HT-29 (cell line): ENCODE data around the gene DAPL1. TPM values are rescaled to one million over a fixed set of nuclear protein-coding genes. Genes with fewer than 3 reads are reported as not detected.
A peak's percentile ranks its signal among the peaks of the same experiment; 100 is the strongest.
"Not testable (repeated sequence)": the region's sequence is repeated elsewhere in the genome, so short reads cannot be mapped to it uniquely, and the experiment has no call there.

Experiments used
- DNase-seq: peaks from one replicate; pipeline ENCODE4 v3.0.0-alpha.2; 2015; ENCODE audit warnings: low spot score
- total RNA-seq: library from RNA; depleted of rRNA; stranded (reverse); fragments of >200 nt; shearing (Covaris generic); gene quantifications from 2 replicates; pipeline ENCODE4 v1.2.3, GENCODE V29; 2014; rRNA removed

DAPL1 gene
- total RNA-seq, 1 experiment from 2014 or later = not detected

- no peak for DNase-seq
Measured at GRCh38 chr2:158822193-158822592, 27.1 kb downstream of the DAPL1 start.

DNA sequence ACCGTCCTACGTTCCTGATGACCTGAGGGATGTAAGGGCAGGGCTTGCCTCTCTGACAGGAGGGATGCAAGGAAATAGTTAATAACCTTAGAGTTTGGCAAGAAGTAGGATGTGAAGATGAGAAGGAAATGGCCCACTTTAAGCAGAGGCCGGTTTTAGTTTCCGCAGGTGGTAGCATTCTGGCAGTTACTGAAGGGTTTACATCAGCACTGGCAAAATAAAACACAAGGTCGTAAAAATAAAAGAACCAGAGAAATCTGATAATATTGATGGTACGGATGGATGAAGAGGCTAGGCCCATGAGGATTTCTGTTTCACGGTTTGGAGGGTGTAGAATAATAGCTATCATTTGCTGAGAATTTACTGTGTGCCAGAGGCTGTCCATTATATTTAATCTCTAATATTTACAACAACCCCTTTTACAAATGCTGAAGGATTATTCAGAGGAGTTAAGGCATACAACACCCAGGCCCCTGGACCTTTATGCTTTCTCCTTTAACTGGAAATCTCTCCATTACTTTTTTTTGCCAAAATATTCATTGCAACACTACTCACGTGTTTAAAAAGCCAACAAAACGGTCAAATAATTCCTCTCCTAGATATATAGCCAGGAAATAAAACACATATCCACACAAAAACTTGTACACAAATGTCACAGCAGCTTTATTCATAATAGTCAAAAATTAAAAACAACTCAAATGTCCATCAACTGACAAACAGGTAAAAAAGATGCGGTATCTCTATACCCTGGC, 28.5 kb downstream of the DAPL1 start:
- DNase-seq = no peak

DNA sequence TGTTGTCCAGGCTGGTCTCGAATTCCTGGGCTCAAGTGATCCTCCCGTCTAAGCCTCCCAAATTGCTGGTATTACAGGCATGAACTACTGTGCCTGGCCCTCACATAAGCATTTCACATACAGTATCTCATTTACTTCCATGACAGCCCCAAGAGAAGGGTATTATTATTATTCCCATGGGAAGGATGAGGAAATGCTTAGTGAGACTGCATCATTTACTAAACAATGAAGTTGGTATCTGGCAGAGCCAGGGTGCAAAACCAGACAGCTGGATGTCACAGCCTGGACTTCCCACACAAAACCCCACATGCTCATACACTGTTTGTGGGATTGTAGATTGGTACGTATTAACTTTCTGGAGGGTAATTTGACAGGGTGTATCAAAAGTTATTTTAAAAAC, 29.9 kb downstream of the DAPL1 start:
- DNase-seq = no peak

DNA sequence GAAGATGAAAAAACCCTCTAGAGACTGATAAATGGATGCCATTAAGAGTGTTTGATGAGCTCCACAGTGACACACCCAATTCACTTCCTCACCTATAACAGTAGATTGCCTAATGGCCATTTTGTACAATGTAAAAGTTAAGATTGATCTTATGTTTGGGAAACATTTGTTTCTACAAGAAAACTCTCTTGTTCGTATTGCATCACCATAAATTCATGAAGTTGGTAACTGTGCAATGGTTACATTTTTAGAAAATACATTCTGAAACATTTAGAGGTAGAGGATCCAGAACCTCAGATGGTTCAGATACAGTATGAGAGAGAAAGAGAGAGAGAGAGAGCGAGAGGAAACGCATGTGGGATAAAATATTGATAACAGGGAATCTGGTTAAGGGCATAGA, 31.8 kb downstream of the DAPL1 start:
- no peak for DNase-seq

DNA sequence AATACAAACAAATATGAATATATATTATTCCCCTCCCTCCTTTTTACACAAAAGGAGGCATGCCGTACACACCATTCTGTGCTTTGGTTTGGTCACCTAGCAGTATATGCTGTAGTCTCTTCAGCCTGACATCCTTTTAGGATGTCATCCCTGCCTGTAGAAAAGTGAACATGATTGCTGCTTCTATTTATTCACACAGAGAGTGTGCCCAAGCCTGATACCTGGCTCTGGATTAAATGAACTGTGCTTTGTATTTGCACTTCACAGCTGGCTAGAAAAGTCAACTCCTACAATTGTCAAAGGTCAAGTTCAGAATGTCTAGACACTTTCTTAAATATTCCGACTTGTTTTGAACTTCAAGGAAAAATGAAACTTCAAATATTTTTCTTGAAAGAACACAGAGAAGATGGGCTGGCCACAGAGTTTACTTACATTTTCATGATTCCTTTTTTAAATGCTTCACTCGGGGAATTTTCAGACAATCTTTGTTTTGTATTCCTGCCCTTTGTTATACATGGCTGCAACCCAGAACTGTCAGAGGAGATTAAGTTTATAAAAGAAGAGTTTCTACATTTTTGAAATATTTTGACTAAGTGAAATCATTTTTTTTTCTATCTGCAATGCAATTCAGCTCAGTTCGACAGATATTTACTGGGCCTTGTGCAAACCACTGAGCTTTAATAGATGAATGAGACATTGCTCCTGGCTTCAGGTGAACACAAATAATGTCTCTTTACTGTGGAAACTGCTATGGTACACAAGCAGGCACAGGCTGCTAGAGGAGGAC, 33.5 kb downstream of the DAPL1 start:
- no peak for DNase-seq

DNA sequence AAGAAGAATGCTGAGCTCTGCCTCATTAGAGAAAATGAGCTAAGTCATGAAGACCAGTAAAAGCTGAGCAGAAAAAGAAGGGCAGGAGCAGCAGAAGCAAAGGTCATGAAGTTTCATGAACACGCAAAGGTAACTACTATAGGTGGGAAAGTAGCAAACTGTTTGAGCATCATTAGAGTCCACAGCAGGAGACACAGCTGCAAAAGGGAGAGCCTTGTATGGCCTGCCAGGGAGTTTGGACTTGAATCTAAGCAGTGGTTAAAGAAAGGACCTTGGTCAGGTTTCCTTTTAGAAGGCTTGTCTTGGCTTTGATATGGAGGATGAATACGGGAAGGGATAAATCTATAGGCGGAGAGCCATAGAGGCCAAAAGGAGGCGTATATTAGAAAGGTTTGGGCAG, 34.0 kb downstream of the DAPL1 start:
- no peak for DNase-seq

- no peak for DNase-seq
Measured at GRCh38 chr2:158830201-158830600, 35.1 kb downstream of the DAPL1 start.

DNA sequence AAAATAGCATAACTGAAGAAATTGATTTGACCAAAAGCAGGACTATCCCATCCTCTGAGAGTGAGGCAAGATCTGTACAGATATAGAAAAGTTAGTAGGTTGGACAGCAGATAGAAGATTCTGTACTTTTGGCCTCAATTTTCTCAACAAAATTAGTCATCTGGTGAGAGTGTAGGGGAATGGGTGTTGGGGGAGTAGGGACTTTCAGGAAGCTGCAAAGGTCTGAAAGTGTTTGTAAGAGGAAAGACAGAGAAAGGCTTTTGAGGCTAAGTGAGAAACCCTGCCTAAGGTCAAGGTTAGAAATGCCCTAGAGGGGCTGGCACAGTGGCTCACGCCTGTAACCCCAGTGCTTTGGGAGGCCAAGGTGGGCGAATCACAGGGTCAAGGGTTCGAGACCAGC, 40.3 kb downstream of the DAPL1 start:
- no peak for DNase-seq

GRCh38 chr2:158837645-158838044, 42.5 kb downstream of the DAPL1 start:
- DNase-seq = no peak

GRCh38 chr2:158841850-158842249, 46.7 kb downstream of the DAPL1 start:
- DNase-seq = no peak

GRCh38 chr2:158845444-158845843, 50.3 kb downstream of the DAPL1 start:
- no peak for DNase-seq

GRCh38 chr2:158845859-158846258, 50.7 kb downstream of the DAPL1 start:
- no peak for DNase-seq

DNA sequence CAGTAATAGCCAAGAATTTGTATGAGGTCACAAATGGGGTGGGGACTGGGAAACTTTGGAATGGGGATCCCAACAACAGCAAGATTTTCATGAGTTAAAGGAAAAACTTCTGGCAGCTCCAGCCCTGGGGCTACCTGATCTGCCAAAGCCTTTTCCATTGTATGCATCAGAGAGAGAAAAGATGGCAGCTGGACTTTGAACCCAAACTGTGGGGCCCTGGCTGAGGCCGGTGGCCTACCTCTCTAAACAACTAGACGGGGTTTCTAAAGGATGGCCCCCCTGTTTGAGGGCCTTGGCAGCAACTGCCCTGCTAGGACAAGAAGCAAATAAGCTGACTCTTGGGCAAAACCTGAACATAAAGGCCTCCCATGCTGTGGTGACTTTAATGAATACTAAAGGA, 52.4 kb downstream of the DAPL1 start:
- DNase-seq = not testable (repeated sequence)

DNA sequence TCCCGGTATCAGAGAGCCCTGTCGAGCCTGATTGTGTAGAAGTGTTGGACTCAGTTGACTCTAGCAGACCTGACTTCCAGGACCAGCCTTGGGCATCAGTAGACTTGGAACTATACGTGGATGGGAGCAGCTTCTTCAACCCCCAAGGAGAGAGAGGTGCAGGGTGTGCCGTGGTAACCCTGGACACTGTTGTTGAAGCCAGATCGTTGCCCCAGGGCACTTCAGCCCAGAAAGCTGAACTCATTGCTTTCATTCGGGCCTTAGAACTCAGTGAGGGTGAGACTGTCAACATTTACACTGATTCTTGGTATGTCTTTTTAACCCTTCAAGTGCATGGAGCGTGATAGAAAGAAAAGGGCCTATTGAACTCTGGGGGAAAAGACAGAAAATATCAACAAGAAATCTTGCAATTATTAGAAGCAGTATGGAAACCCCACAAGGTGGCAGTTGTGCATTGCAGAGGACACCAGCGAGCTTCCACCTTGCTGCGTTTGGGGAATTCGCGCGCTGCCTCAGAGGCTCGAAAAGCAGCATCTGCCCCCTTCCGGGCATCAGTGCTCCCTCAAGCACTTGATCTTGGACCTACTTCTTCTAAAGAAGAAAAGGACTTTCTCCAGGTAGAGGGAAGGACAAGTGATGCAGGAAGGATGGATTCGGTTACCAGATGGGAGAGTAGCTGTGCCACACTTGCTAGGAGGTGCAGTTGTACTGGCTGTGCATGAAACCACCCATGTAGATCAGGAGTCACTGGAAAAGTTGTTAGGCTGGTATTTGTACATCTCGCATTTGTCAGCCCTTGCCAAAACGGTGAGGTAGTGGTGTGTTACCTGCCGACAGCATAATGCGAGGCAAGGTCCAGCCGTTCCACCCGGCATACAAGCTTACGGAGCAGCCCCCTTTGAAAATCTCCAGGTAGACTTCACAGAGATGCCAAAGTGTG, 53.2 kb downstream of the DAPL1 start:
- peak; percentile 19 for DNase-seq

GRCh38 chr2:158860179-158860578, 65.1 kb downstream of the DAPL1 start:
- DNase-seq = not testable (repeated sequence)

DNA sequence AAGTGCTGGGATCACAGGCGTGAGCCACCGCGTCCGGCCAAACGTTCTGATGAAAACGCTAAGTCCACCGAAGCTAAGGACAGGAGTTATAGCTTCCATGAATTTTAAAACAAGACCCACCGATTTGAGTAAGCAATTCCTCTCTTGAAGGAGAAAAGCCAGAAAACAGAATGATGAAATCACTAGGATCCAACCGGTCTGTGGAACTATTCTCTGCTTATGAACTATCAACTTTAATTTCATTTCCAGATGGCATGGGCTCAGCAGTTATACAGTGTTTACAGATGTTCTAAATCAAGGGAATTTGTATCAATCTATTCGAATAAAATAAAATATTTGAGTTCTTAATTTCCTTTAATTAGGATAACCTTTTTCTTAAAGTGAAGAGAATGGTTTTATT, 66.5 kb downstream of the DAPL1 start:
- not testable (repeated sequence) for DNase-seq

GRCh38 chr2:158865469-158865868, 70.4 kb downstream of the DAPL1 start:
- DNase-seq = not testable (repeated sequence)

Other genes with a start within 250 kb of the DAPL1 start
- 16.1 and 18.6 TPM in 2 replicates for gene TANC1, start 173.3 kb downstream of the DAPL1 start, total RNA-seq